IMR-90 (cell line): ENCODE data around the gene CXXC1. TPM values are rescaled to one million over a fixed set of nuclear protein-coding genes. Genes with fewer than 3 reads are reported as not detected.

Experiments used
- ATAC-seq: fragments of 200-7000 bp; cut with Tn5 transposase; 2 replicates; pipeline ENCODE4 v1.9.1; 2020; ENCODE audit warnings: low read depth, mild to moderate bottlenecking, moderate library complexity
- BruUV-seq: library from RNA; stranded (reverse); fragments of 400-500 nt; replicated peaks from 2 replicates; lab custom pipeline; 2021; lab: Mats Ljungman, UMichigan
- CTCF ChIA-PET: fragments of 300-600 bp; formaldehyde crosslinking; extraction: SDS; loops from one replicate; lab custom pipeline; 2021; ENCODE audit warnings: antibody characterized with exemption; lab: Yijun Ruan, JAX
- POLR2A ChIA-PET: fragments of 300-600 bp; sonication (Branson Sonifier 250); formaldehyde crosslinking; loops from one replicate; lab custom pipeline; 2022; ENCODE audit warnings: antibody characterized with exemption; ENCODE audit not compliant: unreplicated experiment; lab: Charles Lee
- DNase-seq: peaks from one replicate; pipeline ENCODE4 v3.0.0; 2013
- H2AFZ ChIP-seq: replicated peaks from 2 replicates; pipeline ENCODE3; 2013; ENCODE audit warnings: low read length, mild to moderate bottlenecking; ENCODE audit not compliant: poor library complexity
- H2AK5ac ChIP-seq: 2 replicates; pipeline ENCODE4 v1.6.1; 2013; ENCODE audit warnings: low read depth, low read length, inconsistent platforms
- H2AK9ac ChIP-seq: replicated peaks from 2 replicates; pipeline ENCODE3; 2013; ENCODE audit warnings: mild to moderate bottlenecking, low read depth, low read length, moderate library complexity; ENCODE audit not compliant: poor library complexity
- H2BK120ac ChIP-seq: 2 replicates; pipeline ENCODE4 v1.6.1; 2013; ENCODE audit warnings: low read depth, low read length, inconsistent platforms
- H2BK15ac ChIP-seq: 3 replicates; pipeline ENCODE4 v1.6.1; 2013; ENCODE audit warnings: low read depth, low read length, inconsistent platforms
- H2BK20ac ChIP-seq: 2 replicates; pipeline ENCODE4 v1.6.1; 2013; ENCODE audit warnings: low read depth, mild to moderate bottlenecking, inconsistent platforms, low read length, moderate library complexity
- H2BK5ac ChIP-seq: 2 replicates; pipeline ENCODE4 v1.6.1; 2013; ENCODE audit warnings: mild to moderate bottlenecking, low read depth, low read length, inconsistent platforms; ENCODE audit not compliant: poor library complexity, severe bottlenecking
- H3K14ac ChIP-seq: replicated peaks from 2 replicates; pipeline ENCODE4 v1.6.1; 2013; ENCODE audit warnings: low read depth, low read length, inconsistent platforms
- H3K18ac ChIP-seq: 2 replicates; pipeline ENCODE4 v1.6.1; 2013; ENCODE audit warnings: low read depth, low read length, control low read depth
- H3K23ac ChIP-seq: 2 replicates; pipeline ENCODE4 v1.6.1; 2013; ENCODE audit warnings: low read depth, low read length, inconsistent platforms
- H3K27ac ChIP-seq: 2 replicates; pipeline ENCODE4 v1.5.1; 2013; ENCODE audit warnings: mild to moderate bottlenecking, control low read depth, low read length; ENCODE audit not compliant: insufficient read depth
- H3K27me3 ChIP-seq: 2 replicates; pipeline ENCODE4 v1.6.1; 2013; ENCODE audit warnings: low read length; ENCODE audit not compliant: control insufficient read depth, insufficient read depth
- H3K36me3 ChIP-seq: 2 replicates; pipeline ENCODE4 v1.6.1; 2013; ENCODE audit warnings: low read length, mixed read lengths; ENCODE audit not compliant: control insufficient read depth, insufficient read depth
- H3K4ac ChIP-seq: 2 replicates; pipeline ENCODE4 v1.6.1; 2013; ENCODE audit warnings: low read depth, low read length, inconsistent platforms
- H3K4me1 ChIP-seq: 2 replicates; pipeline ENCODE4 v1.6.1; 2013; ENCODE audit warnings: low read length, mixed read lengths; ENCODE audit not compliant: control insufficient read depth, insufficient read depth
- H3K4me2 ChIP-seq: 2 replicates; pipeline ENCODE4 v1.6.1; 2013; ENCODE audit warnings: low read depth, mild to moderate bottlenecking, control low read depth, low read length, moderate library complexity
- H3K4me3 ChIP-seq: 2 replicates; pipeline ENCODE4 v1.5.1; 2013; ENCODE audit warnings: low read depth, mild to moderate bottlenecking, control low read depth, low read length, moderate library complexity; ENCODE audit not compliant: insufficient read depth
- H3K56ac ChIP-seq: 2 replicates; pipeline ENCODE4 v1.6.1; 2013; ENCODE audit warnings: low read length, inconsistent platforms; ENCODE audit not compliant: insufficient read depth; ENCODE audit errors: extremely low read depth
- H3K79me1 ChIP-seq, 2 experiments: 2 replicates each; pipeline ENCODE4 v1.6.1; 2013; ENCODE audit warnings: low read length in 2 of 2, inconsistent platforms in 1 of 2, low read depth in 1 of 2
- H3K9ac ChIP-seq: 2 replicates; pipeline ENCODE4 v1.6.1; 2013; ENCODE audit warnings: low read depth, low read length, control low read depth
- H3K9me1 ChIP-seq: 2 replicates; pipeline ENCODE4 v1.6.1; 2013; ENCODE audit warnings: low read length, inconsistent platforms; ENCODE audit not compliant: insufficient read depth
- H3K9me3 ChIP-seq: 2 replicates; pipeline ENCODE4 v1.6.1; 2013; ENCODE audit warnings: low read length; ENCODE audit not compliant: control insufficient read depth, insufficient read depth
- H4K20me1 ChIP-seq: 2 replicates; pipeline ENCODE4 v1.6.1; 2013; ENCODE audit warnings: low read length, inconsistent platforms; ENCODE audit not compliant: insufficient read depth
- H4K5ac ChIP-seq: 2 replicates; pipeline ENCODE4 v1.6.1; 2013; ENCODE audit warnings: mild to moderate bottlenecking, low read depth, low read length, control low read depth
- H4K8ac ChIP-seq, 2 experiments: 2 replicates each; pipeline ENCODE4 v1.6.1; 2013; ENCODE audit warnings: low read depth in 2 of 2, low read length in 2 of 2, control low read depth in 1 of 2, inconsistent platforms in 1 of 2
- H4K91ac ChIP-seq: 2 replicates; pipeline ENCODE4 v1.6.1; 2013; ENCODE audit warnings: low read depth, low read length, inconsistent platforms; ENCODE audit not compliant: insufficient read depth
- FOS ChIP-seq: fragments of 150-350 bp; IDR thresholded peaks from 2 replicates; pipeline ENCODE4 v1.6.1; 2016; ENCODE audit warnings: low read depth, low read length
- MAFK ChIP-seq: IDR thresholded peaks from 2 replicates; pipeline ENCODE4 v1.6.1; 2012; ENCODE audit warnings: low read depth, low read length, improper control_type of control experiment
- RFX5 ChIP-seq: IDR thresholded peaks from 2 replicates; pipeline ENCODE4 v1.8.0; 2012; ENCODE audit warnings: low read depth, mild to moderate bottlenecking, low read length, moderate library complexity
- WGBS, 2 experiments: methylation state at CpG; one replicate each; pipeline versions ENCODE4 v1.1.5 to v1.1.7; 2013; ENCODE audit warnings: missing lambda C conversion rate in 2 of 2; ENCODE audit not compliant: insufficient read length in 1 of 2; ENCODE audit errors: extremely low coverage in 2 of 2; 5-methylcytosine and 5-hydroxymethylcytosine counted together
- dilution Hi-C: fragments of 300-500 bp; cut with HindIII; formaldehyde crosslinking; loops from one replicate; pipeline ENCODE4 v1.14.3; 2018; ENCODE audit warnings: low sequenced_read_pairs; ENCODE audit not compliant: unreplicated experiment
- in situ Hi-C: fragments of 300-500 bp; cut with MboI; formaldehyde crosslinking; loops from 3 replicates; pipeline ENCODE4 v1.14.3; 2019; ENCODE audit warnings: low sequenced_read_pairs, inconsistent platforms, mixed read lengths
- intact Hi-C: fragments of 100-400 bp; cut with micrococcal nuclease; formaldehyde crosslinking; loops from 2 replicates; pipeline ENCODE4 v1.10.0; 2022
- polyA plus RNA-seq, 3 experiments: library from polyadenylated mRNA; depleted of rRNA; stranded (reverse); fragments of >200 nt; gene quantifications; 2 replicates each; pipeline ENCODE4 v1.2.3, GENCODE V29; 2012; ENCODE audit warnings: low replicate concordance in 1 of 3
- total RNA-seq: library from RNA; depleted of rRNA; stranded (reverse); fragments of >200 nt; gene quantifications from 2 replicates; pipeline ENCODE4 v1.2.3, GENCODE V29; 2012
- TF ChIP-seq, protein P1 (sequence below): fragments of 150-350 bp; IDR thresholded peaks from 2 replicates; pipeline ENCODE4 v1.6.1; 2016; ENCODE audit warnings: low read depth, mild to moderate bottlenecking, low read length, moderate library complexity, borderline replicate concordance
- TF ChIP-seq, protein P2 (sequence below): conservative IDR thresholded peaks from 2 replicates; pipeline ENCODE4 v1.5.1; 2012; ENCODE audit warnings: mild to moderate bottlenecking, low read depth, low read length, improper control_type of control experiment

CXXC1 gene
- total and polyA plus RNA-seq, 2 of the 4 experiments (the other 2 are of a cell fraction): 24.0 to 66.2 TPM

GRCh38 chr18:50312296-50313030 is 25.0 kb upstream of the CXXC1 start:
- dilution Hi-C loops: no loop called here
- intact Hi-C loops: no loop called here
- H3K18ac ChIP-seq: no peak overlapping the region
- no peak overlapping the region for H2BK20ac ChIP-seq
- H2AK9ac ChIP-seq: no peak overlapping the region
- no peak overlapping the region for H3K56ac ChIP-seq
- no peaks in the 10 kb centered on the region for H3K4me1 ChIP-seq
- no peak overlapping the region for H2BK120ac ChIP-seq
- H4K91ac ChIP-seq: no peak overlapping the region
- no peaks in the 10 kb centered on the region for H3K27me3 ChIP-seq
- no peaks in the 10 kb centered on the region for H3K9me3 ChIP-seq
- no peak overlapping the region for H3K4me2 ChIP-seq
- BruUV-seq: no TSS peak
- no peak overlapping the region for H3K4me3 ChIP-seq
- no peaks in the 10 kb centered on the region for H3K36me3 ChIP-seq
- no peak overlapping the region for H3K14ac ChIP-seq
- no peaks in the 10 kb centered on the region for H4K20me1 ChIP-seq
- ATAC-seq: no peak
- ChIA-PET CTCF (interaction anchor here (0.6 kb wide), 1 partner anchor 86 kb away, joined by 3 read pairs; no protein-coding TSS in a partner anchor), POLR2A (no interaction called here)
- in situ Hi-C loops: no loop called here
- no CpG with 5 or more reads among the region's 7 CpGs for WGBS, 2 experiments
- no peak overlapping the region for H2BK5ac ChIP-seq
- no peak overlapping the region for H4K8ac ChIP-seq
- no peak for DNase-seq
- no peak overlapping the region for H2AFZ ChIP-seq
- H2AK5ac ChIP-seq: no peak overlapping the region
- H3K23ac ChIP-seq: no peak overlapping the region
- H3K4ac ChIP-seq: no peak overlapping the region
- H3K9ac ChIP-seq: no peak overlapping the region
- TF ChIP-seq, protein P1, sequence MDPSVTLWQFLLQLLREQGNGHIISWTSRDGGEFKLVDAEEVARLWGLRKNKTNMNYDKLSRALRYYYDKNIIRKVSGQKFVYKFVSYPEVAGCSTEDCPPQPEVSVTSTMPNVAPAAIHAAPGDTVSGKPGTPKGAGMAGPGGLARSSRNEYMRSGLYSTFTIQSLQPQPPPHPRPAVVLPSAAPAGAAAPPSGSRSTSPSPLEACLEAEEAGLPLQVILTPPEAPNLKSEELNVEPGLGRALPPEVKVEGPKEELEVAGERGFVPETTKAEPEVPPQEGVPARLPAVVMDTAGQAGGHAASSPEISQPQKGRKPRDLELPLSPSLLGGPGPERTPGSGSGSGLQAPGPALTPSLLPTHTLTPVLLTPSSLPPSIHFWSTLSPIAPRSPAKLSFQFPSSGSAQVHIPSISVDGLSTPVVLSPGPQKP: no peak
- no peak for TF ChIP-seq MAFK
- TF ChIP-seq FOS: no peak
- no peak for TF ChIP-seq RFX5
- TF ChIP-seq, protein P2, sequence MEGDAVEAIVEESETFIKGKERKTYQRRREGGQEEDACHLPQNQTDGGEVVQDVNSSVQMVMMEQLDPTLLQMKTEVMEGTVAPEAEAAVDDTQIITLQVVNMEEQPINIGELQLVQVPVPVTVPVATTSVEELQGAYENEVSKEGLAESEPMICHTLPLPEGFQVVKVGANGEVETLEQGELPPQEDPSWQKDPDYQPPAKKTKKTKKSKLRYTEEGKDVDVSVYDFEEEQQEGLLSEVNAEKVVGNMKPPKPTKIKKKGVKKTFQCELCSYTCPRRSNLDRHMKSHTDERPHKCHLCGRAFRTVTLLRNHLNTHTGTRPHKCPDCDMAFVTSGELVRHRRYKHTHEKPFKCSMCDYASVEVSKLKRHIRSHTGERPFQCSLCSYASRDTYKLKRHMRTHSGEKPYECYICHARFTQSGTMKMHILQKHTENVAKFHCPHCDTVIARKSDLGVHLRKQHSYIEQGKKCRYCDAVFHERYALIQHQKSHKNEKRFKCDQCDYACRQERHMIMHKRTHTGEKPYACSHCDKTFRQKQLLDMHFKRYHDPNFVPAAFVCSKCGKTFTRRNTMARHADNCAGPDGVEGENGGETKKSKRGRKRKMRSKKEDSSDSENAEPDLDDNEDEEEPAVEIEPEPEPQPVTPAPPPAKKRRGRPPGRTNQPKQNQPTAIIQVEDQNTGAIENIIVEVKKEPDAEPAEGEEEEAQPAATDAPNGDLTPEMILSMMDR: no peak
- 0 out of 2 replicates have a peak, but pooled peaks cover 3% of the 10 kb centered on the region for H3K9me1 ChIP-seq
- H4K5ac ChIP-seq: no peak overlapping the region
- H3K79me1 ChIP-seq: no peaks in the 10 kb centered on the region
- H2BK15ac ChIP-seq: no peak overlapping the region
- H3K27ac ChIP-seq: no peak overlapping the region
